AG10803 (cell line): ENCODE results near the gene C9orf153.

Experiments used
- DNase-seq: peaks from one replicate; pipeline ENCODE4 v3.0.0; 2010; ENCODE audit warnings: low read depth
- H3K4me3 ChIP-seq: 2 replicates; pipeline ENCODE4 v1.5.1; 2011; ENCODE audit warnings: mild to moderate bottlenecking, low read length, control low read depth
- TF ChIP-seq, protein P1 (sequence below): conservative IDR thresholded peaks from 2 replicates; pipeline ENCODE4 v1.5.1; 2011; ENCODE audit warnings: mild to moderate bottlenecking, low read length, control low read depth, inconsistent platforms

Gene C9orf153

DNA sequence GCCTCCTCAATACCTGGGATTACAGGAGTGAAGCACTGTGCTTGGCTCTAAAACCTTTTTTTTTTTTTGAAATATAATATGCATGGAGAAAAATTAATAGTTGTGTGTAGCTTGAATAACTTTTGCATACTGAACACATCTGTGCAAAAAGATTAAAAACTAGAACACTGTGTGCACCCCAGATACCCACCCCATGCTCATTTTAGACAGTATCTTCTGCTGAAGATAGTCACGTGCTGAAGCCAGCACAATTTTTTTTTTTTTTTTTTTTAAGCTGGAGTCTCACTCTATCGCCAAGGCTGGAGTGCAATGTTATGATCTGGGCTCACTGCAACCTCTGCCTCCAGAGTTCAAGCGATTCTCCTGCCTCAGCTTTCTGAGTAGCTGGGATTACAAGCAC lies 39.9 kb downstream of the C9orf153 start:
- DNase-seq, result no peak
- TF ChIP-seq, protein P1, sequence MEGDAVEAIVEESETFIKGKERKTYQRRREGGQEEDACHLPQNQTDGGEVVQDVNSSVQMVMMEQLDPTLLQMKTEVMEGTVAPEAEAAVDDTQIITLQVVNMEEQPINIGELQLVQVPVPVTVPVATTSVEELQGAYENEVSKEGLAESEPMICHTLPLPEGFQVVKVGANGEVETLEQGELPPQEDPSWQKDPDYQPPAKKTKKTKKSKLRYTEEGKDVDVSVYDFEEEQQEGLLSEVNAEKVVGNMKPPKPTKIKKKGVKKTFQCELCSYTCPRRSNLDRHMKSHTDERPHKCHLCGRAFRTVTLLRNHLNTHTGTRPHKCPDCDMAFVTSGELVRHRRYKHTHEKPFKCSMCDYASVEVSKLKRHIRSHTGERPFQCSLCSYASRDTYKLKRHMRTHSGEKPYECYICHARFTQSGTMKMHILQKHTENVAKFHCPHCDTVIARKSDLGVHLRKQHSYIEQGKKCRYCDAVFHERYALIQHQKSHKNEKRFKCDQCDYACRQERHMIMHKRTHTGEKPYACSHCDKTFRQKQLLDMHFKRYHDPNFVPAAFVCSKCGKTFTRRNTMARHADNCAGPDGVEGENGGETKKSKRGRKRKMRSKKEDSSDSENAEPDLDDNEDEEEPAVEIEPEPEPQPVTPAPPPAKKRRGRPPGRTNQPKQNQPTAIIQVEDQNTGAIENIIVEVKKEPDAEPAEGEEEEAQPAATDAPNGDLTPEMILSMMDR, result no peak
- no peak overlapping the region for H3K4me3 ChIP-seq

DNA sequence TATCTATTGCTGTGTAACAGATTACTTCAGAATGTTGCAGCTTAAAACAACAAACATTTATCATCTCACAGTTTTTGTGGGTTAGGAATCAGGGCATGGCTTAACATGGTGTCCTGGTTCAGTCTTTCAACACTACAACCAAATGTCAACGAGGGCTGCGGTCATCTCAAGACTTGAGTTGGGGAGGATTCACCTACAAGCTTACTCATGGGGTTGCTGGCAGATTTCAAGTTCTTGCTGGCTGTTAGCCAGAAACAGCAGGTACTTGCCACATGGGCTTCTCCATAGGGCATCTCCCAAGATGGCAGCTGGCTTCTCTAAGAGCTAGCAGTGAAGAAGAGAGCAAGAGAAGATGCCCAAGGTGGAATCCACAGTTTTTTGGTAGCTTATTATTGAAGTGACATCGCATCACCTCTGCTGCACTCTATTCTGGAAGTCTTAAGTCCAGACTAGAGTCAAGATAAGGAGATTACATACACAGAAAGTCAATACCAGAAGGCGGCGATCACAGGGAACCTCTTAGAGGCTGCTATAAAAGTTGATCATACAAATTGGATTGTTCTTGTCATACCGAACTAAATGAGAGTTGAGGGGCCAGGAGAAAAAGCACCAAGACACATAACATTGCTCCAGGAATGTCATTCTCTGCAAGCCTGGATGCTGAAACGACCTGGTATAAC lies 42.2 kb downstream of the C9orf153 start:
- no peak for DNase-seq
- no peak overlapping the region for H3K4me3 ChIP-seq
- TF ChIP-seq, protein P1, result no peak

DNA sequence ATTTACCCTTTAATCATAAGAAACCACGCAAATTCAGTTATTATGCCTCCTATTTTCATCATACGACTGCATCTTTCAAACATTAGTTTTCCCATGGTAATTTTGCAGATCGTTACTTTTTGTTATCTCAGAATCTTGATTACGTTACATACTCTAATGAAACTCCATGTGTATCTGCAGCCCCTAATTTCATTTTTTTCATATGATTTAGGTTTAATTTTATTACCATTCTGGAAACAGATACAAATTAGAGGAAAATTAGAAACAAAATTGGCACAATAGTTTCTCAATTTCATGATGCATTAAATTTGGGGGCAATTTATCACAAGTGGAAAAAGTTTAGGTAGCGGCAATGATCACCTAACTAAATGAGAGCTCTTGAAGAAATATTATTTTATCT lies 52.3 kb downstream of the C9orf153 start:
- TF ChIP-seq, protein P1, result no peak
- no peak for DNase-seq
- H3K4me3 ChIP-seq, result no peak overlapping the region

DNA sequence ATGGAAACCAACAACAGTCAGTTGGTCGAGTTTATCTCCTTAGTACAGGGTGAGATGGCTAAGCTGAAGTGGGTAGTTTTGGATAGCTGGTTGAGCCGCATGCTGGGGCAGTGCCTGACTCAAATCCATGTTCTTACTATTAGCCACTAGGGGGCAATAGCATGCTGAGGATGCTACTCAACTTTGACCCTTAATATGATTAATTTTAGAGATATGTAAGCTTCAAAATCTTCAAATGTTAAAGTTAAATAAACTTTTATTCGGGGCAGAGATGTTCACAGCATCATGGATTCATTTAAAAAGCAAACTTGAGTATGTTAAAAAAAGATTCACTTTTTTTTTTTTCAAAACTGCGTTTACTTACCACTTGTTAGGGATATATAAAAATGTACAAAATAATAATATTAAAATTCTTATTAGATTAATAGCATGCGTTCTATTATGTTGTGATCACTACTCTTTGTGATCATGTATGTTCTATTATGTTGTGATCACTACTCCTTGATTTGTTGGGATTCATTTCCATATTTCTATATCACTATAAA lies 57.0 kb downstream of the C9orf153 start:
- TF ChIP-seq, protein P1, result peak; percentile 92
- DNase-seq, result peak; percentile 62
- H3K4me3 ChIP-seq, result no peak overlapping the region

DNA sequence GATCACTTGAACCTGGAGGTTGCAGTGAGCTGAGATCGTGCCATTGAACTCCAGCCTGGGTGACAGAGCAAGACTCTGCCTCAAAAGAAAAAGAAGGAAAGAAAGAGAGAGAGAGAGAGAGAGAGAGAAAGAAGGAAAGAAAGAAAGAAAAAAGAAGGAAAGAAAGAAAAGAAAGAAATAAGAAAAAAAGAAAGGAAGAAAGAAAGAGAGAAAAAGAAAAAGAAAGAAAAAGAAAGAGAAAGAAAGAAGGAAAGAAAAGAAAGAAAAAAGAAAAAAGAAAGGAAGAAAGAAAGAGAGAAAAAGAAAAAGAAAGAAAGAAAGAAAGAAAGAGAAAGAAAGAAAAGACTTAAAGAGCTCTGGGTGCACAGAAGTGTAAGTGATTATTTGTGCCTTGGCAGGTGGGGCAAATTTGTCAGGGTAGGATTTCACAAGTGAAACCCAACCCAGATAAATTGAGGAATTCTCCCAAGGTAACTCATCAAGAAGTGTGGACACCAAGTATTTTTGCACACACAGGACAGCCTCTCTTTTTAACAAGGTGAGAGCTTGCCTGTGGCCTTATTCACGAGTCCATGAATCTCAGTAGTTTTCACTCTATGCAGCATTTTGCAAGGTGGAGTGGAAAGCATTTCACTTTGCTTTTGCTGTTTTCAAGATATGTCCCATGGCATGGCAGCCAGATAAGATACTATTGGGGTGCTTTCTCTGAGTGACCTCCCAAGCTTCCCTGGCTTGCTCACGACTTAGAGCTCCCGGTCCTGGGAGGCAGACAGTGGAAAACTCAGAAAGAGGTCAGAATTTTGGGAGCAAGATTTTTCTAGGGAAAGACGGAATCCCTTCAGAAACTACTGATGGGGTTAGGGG lies 57.8 kb downstream of the C9orf153 start:
- TF ChIP-seq, protein P1, result no peak

DNA sequence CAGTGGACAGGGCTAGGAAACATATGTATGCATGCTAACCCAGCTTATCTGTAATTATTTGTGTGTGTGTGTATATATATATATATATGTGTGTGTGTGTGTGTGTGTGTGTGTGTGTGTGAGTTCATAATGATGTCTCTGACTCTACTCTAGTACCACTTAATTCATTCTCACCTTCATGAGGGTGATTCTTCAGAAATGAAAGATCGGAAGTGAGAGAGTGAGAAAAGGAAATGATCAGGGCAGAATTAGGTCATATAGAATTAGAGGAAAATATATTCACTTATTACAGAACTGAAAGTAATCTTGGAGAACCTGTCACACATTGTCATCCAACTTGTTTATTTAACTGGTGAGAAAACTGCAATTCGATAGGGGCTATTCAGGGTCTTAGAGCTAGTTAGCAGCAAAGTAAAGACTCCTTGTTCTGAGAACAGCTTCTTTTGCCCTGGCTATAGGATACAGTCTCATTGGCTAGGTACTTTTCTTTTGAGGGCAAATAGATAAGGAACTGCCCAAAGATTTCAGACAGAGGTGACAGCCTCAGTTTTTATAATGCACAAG lies 58.8 kb downstream of the C9orf153 start:
- no peak overlapping the region for H3K4me3 ChIP-seq
- TF ChIP-seq, protein P1, result no peak
- no peak for DNase-seq

More for the DNA sequence above, 57.8 kb downstream of the C9orf153 start:
- no peak for DNase-seq
- H3K4me3 ChIP-seq, result no peak overlapping the region
